ENCODE results near the gene LRRC3B. TPM values are rescaled to one million over a fixed set of nuclear protein-coding genes. Genes with fewer than 3 reads are reported as not detected.

The LRRC3B gene
- total RNA-seq, 2 donors from 2014 or later = 0.03 TPM; not detected in 1

DNA sequence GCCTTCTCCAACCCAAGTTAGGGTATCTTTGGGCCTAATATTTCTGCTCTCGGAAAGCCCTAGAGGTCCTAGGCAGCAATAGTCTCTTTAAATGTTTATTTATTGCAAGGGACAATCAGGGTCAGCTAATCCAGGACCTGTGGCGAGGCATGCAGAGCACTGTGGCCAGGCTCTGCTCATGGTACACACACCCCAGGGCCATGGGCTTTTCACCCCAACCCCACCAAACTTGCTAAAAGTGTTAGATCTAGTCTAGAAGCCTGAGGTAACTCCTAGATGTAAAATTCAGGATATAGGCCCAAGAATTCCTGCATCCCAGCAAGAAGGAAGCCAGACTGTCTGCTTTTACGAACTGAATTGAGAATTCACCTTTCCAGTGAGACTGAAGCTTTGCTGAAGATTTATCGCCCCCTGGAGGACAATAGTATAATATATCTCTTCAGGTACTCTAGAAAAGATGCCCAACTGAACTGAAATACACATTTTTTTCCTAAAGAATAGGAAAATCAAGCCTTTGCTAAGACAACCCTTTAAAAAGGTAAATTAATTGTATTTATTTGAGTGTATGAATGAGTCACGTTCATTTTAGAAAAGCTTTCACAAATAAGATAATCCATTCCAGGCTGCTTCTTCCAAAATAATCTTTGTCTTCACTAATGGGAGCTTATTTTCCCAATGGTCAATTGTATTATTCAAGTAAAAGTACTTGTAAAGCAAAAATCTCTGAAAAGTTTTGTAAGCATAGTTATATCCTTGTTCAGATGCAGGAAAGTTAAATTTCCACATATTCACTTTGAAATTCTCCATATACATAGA lies 89.8 kb downstream of the LRRC3B start:
- Mint-ChIP-seq H3K4me1 (no peaks in the 10 kb centered on the region), H3K4me3 (no peak overlapping the region), H3K9me3 (no peaks in the 10 kb centered on the region), H3K36me3 (ENCODE audit: low read depth) (no peaks in the 10 kb centered on the region), H3K27me3 (peaks cover 3% of the 10 kb centered on the region), H3K27ac (no peak overlapping the region)
- no peak for ATAC-seq (replicated peaks)

- H3K9me3 Mint-ChIP-seq = no peaks in the 10 kb centered on the region
- H3K27ac Mint-ChIP-seq = no peak overlapping the region
- no peaks in the 10 kb centered on the region for H3K4me1 Mint-ChIP-seq
- H3K27me3 Mint-ChIP-seq = no peaks in the 10 kb centered on the region
- no peak for ATAC-seq (replicated peaks)
- H3K36me3 Mint-ChIP-seq (ENCODE audit: low read depth) = no peaks in the 10 kb centered on the region
- no peak overlapping the region for H3K4me3 Mint-ChIP-seq
These were observed 90.5 kb downstream of the LRRC3B start for GRCh38 chr3:26713091-26713490.

- Mint-ChIP-seq H3K27me3 (no peaks in the 10 kb centered on the region), H3K4me3 (no peak overlapping the region), H3K4me1 (no peaks in the 10 kb centered on the region), H3K36me3 (ENCODE audit: low read depth) (no peaks in the 10 kb centered on the region), H3K9me3 (no peaks in the 10 kb centered on the region), H3K27ac (no peak overlapping the region)
- no peak for ATAC-seq (replicated peaks)
These were observed 91.9 kb downstream of the LRRC3B start for GRCh38 chr3:26714485-26714884.

GRCh38 chr3:26715431-26715830 lies 92.9 kb downstream of the LRRC3B start:
- no peaks in the 10 kb centered on the region for H3K9me3 Mint-ChIP-seq
- no peak overlapping the region for H3K4me3 Mint-ChIP-seq
- no peaks in the 10 kb centered on the region for H3K36me3 Mint-ChIP-seq (ENCODE audit: low read depth)
- H3K27me3 Mint-ChIP-seq = peaks cover 3% of the 10 kb centered on the region
- ATAC-seq (replicated peaks) = no peak
- no peaks in the 10 kb centered on the region for H3K4me1 Mint-ChIP-seq
- H3K27ac Mint-ChIP-seq = no peak overlapping the region

DNA sequence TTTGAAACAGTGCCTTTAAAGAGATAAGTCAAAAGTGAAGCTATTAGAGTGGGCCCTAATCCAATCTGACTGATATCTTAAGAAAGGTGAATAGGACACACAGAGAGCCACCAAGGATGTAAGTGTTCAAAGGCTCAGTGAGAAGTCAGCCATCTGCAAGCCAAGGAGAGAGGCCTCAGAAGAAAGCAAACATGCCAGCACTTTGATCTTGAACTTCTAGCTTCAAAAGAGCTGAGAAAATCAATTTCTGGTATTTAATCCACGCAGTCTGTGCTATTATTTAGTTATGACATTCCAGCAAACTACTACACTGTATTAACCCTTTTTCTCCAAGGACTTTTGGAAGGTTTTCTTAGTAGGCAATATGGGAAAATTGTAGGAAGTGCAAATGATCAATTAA lies 95.7 kb downstream of the LRRC3B start:
- Mint-ChIP-seq H3K27ac (no peak overlapping the region), H3K27me3 (peaks cover 3% of the 10 kb centered on the region), H3K4me1 (no peaks in the 10 kb centered on the region), H3K36me3 (ENCODE audit: low read depth) (no peaks in the 10 kb centered on the region), H3K4me3 (no peak overlapping the region), H3K9me3 (no peaks in the 10 kb centered on the region)
- ATAC-seq (replicated peaks) = no peak

GRCh38 chr3:26719134-26719533 lies 96.6 kb downstream of the LRRC3B start:
- peaks cover 5% of the 10 kb centered on the region for H3K27me3 Mint-ChIP-seq
- no peak for ATAC-seq (replicated peaks)
- H3K27ac Mint-ChIP-seq = no peak overlapping the region
- no peak overlapping the region for H3K4me3 Mint-ChIP-seq
- H3K36me3 Mint-ChIP-seq (ENCODE audit: low read depth) = no peaks in the 10 kb centered on the region
- no peaks in the 10 kb centered on the region for H3K4me1 Mint-ChIP-seq
- H3K9me3 Mint-ChIP-seq = no peaks in the 10 kb centered on the region

DNA sequence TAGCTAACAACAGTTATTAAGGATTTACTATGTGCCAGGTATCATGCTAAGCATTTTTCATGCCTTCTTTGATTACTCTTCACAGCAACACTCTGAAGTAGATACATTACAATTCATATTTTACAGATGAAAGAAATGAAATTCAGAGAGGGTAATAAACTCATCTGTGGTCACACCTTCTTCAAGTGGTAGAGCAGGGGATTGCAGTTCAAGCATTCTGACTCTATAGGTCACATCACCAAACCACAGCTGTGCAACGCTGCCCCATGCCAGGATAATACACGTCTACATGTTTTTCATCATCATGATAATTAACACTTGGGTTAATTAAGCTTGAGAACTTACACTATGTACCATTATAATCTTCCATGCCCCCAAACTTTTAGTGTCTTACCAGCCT lies 98.5 kb downstream of the LRRC3B start:
- Mint-ChIP-seq H3K27ac (no peak overlapping the region), H3K4me3 (no peak overlapping the region), H3K36me3 (ENCODE audit: low read depth) (no peaks in the 10 kb centered on the region), H3K4me1 (no peaks in the 10 kb centered on the region), H3K9me3 (no peaks in the 10 kb centered on the region), H3K27me3 (peaks cover 5% of the 10 kb centered on the region)
- no peak for ATAC-seq (replicated peaks)

- no peak overlapping the region for H3K27ac Mint-ChIP-seq
- no peaks in the 10 kb centered on the region for H3K9me3 Mint-ChIP-seq
- H3K4me1 Mint-ChIP-seq = no peaks in the 10 kb centered on the region
- no peaks in the 10 kb centered on the region for H3K27me3 Mint-ChIP-seq
- H3K4me3 Mint-ChIP-seq = no peak overlapping the region
- no peak for ATAC-seq (replicated peaks)
- H3K36me3 Mint-ChIP-seq (ENCODE audit: low read depth) = no peaks in the 10 kb centered on the region
These were observed 109.3 kb downstream of the LRRC3B start for GRCh38 chr3:26731843-26732242.

DNA sequence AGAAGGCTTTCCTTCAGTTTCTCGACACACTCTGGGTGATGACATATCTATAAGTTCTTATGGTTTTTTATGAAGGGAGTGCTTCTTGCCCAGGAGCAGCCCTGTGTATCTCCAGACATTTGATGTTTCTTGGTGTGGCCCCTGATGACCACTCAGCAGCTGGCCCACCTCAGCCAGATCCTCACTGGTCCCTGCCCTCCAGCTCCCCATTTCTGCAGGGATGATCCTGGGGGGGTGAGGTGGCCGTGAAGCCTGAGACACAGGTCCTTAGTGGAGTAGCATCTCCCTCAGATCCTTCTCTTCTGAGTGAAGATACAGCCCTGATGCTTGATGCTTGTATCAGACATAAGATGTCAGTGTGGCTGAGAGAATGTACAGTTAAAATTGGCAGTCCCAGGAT lies 127.7 kb downstream of the LRRC3B start:
- Mint-ChIP-seq H3K36me3 (ENCODE audit: low read depth) (no peaks in the 10 kb centered on the region), H3K4me1 (no peaks in the 10 kb centered on the region), H3K27me3 (no peaks in the 10 kb centered on the region), H3K27ac (no peak overlapping the region), H3K9me3 (peaks cover 4% of the 10 kb centered on the region), H3K4me3 (no peak overlapping the region)
- ATAC-seq (replicated peaks) = no peak

- H3K9me3 Mint-ChIP-seq = peaks cover 4% of the 10 kb centered on the region
- H3K36me3 Mint-ChIP-seq (ENCODE audit: low read depth) = no peaks in the 10 kb centered on the region
- H3K4me1 Mint-ChIP-seq = no peaks in the 10 kb centered on the region
- no peaks in the 10 kb centered on the region for H3K27me3 Mint-ChIP-seq
- ATAC-seq (replicated peaks) = no peak
- no peak overlapping the region for H3K4me3 Mint-ChIP-seq
- no peak overlapping the region for H3K27ac Mint-ChIP-seq
These were observed 129.9 kb downstream of the LRRC3B start for GRCh38 chr3:26752466-26752865.

DNA sequence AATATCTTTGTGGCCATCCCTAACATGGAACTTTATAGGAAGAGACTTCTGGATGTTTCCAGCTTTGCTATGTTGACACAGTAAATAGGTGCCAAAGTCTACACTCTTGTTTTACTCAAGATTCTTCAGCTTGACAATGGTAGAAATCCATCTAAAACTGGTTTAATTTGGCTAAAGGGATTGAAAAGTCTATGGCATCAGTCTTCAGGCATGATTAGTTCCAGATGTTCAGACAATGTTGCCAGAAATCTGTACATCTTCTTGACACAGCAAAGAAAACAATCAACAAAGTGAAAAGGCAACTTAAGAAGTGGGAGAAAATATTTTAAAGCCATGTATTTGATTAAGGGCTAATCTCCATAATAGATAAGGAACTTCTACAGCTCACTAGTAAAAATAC lies 130.5 kb downstream of the LRRC3B start:
- Mint-ChIP-seq H3K36me3 (ENCODE audit: low read depth) (no peaks in the 10 kb centered on the region), H3K4me1 (no peaks in the 10 kb centered on the region), H3K27ac (no peak overlapping the region), H3K4me3 (no peak overlapping the region), H3K9me3 (peaks cover 1% of the 10 kb centered on the region), H3K27me3 (no peaks in the 10 kb centered on the region)
- ATAC-seq (replicated peaks) = no peak

- H3K4me3 Mint-ChIP-seq = no peak overlapping the region
- no peaks in the 10 kb centered on the region for H3K4me1 Mint-ChIP-seq
- H3K9me3 Mint-ChIP-seq = no peaks in the 10 kb centered on the region
- ATAC-seq (replicated peaks) = no peak
- no peaks in the 10 kb centered on the region for H3K27me3 Mint-ChIP-seq
- no peak overlapping the region for H3K27ac Mint-ChIP-seq
- no peaks in the 10 kb centered on the region for H3K36me3 Mint-ChIP-seq (ENCODE audit: low read depth)
These were observed 135.4 kb downstream of the LRRC3B start for GRCh38 chr3:26757978-26758377.

Measured in activated T-helper 17 cell treated with anti-CD3 and anti-CD28 coated beads, Interleukin-2, amount 50 U/mL, for 72 hours (primary cell).